B cell (primary cell): ENCODE results near the gene FKBP10. TPM values are rescaled to one million over a fixed set of nuclear protein-coding genes. Genes with fewer than 3 reads are reported as not detected.
"Not testable (repeated sequence)": the region's sequence is repeated elsewhere in the genome, so short reads cannot be mapped to it uniquely, and the experiment has no call there.

Source experiments
- ATAC-seq: fragments of 200-7000 bp; cut with Tn5 transposase; one replicate; pipeline ENCODE4 v1.10.0; 2021; ENCODE audit warnings: low read depth, mild to moderate bottlenecking, moderate number of reproducible peaks, moderate library complexity
- CTCF ChIA-PET: fragments of 350-600 bp; sonication (Branson Sonifier 250); formaldehyde crosslinking; loops from one replicate; lab custom pipeline; 2021; ENCODE audit warnings: antibody characterized with exemption, inconsistent platforms; lab: Charles Lee
- POLR2A ChIA-PET: fragments of 350-600 bp; sonication (Branson Sonifier 250); formaldehyde crosslinking; loops from one replicate; lab custom pipeline; 2021; ENCODE audit warnings: antibody characterized with exemption; lab: Charles Lee
- DNase-seq: peaks from one replicate; pipeline ENCODE4 v3.0.0; 2013
- H2AFZ ChIP-seq: 2 replicates; pipeline ENCODE4 v1.6.1; 2012; ENCODE audit warnings: mild to moderate bottlenecking, low read depth, low read length; ENCODE audit not compliant: insufficient read depth, poor library complexity, severe bottlenecking
- H3K27ac ChIP-seq, 2 donors: 1 replicate in 1 of 2; 2 replicates in 1 of 2; pipeline ENCODE4 v1.5.1; 2012 to 2013; ENCODE audit warnings: low read length in 2 of 2, mild to moderate bottlenecking in 2 of 2, moderate library complexity in 1 of 2
- H3K27me3 ChIP-seq, 4 experiments: fragments of 200-600 bp in 1 of 4; sonication (generic) in 1 of 4; replicated peaks in 1 of 4; 1 replicate in 2 of 4; 2 replicates in 2 of 4; pipeline versions ENCODE4 v1.6.1 to v1.7.0; 2013 to 2016; ENCODE audit warnings: low read length in 3 of 4, mild to moderate bottlenecking in 2 of 4, mixed read lengths in 1 of 4, moderate library complexity in 1 of 4; ENCODE audit not compliant: insufficient read depth in 4 of 4, control insufficient read depth in 3 of 4; ENCODE audit errors: control extremely low read depth in 1 of 4
- H3K36me3 ChIP-seq, 2 experiments: replicated peaks in 1 of 2; 1 replicate in 1 of 2; 2 replicates in 1 of 2; pipeline versions ENCODE4 v1.6.1 to v1.7.1; 2013; ENCODE audit warnings: low read length in 1 of 2; ENCODE audit not compliant: insufficient read depth in 2 of 2, control insufficient read depth in 1 of 2; ENCODE audit errors: control extremely low read depth in 1 of 2, extremely low read depth in 1 of 2
- H3K4me1 ChIP-seq, 2 donors: fragments of 200-600 bp in 1 of 2; sonication (generic) in 1 of 2; 1 replicate in 1 of 2; 2 replicates in 1 of 2; pipeline versions ENCODE4 v1.5.1 to v1.6.1; 2013 to 2017; ENCODE audit warnings: low read length in 2 of 2; ENCODE audit not compliant: control insufficient read depth in 2 of 2, insufficient read depth in 2 of 2
- H3K4me2 ChIP-seq: replicated peaks from 2 replicates; pipeline ENCODE3; 2012; ENCODE audit warnings: mild to moderate bottlenecking, low read depth, low read length; ENCODE audit not compliant: poor library complexity, severe bottlenecking
- H3K4me3 ChIP-seq, 5 experiments: fragments of 200-600 bp in 1 of 5; sonication (generic) in 1 of 5; 1 replicate in 3 of 5; 2 replicates in 2 of 5; pipeline versions ENCODE4 v1.5.1 to v1.7.0; 2011 to 2016; ENCODE audit warnings: low read length in 4 of 5, mild to moderate bottlenecking in 4 of 5, low read depth in 2 of 5, control low read depth in 1 of 5, moderate library complexity in 1 of 5; ENCODE audit not compliant: insufficient read depth in 1 of 5; ENCODE audit errors: control extremely low read depth in 1 of 5, extremely low read depth in 1 of 5
- H3K79me2 ChIP-seq: fragments of 200-600 bp; sonication (generic); one replicate; pipeline ENCODE4 v1.6.0; 2016; ENCODE audit warnings: low read length; ENCODE audit not compliant: control insufficient read depth, insufficient read depth
- H3K9ac ChIP-seq: fragments of 200-600 bp; sonication (generic); 2 replicates; pipeline ENCODE4 v1.6.1; 2017; ENCODE audit warnings: mild to moderate bottlenecking, low read length, moderate library complexity
- H3K9me3 ChIP-seq, 3 donors: one replicate each; pipeline versions ENCODE4 v1.6.1 to v1.7.1; 2013; ENCODE audit warnings: low read length in 2 of 3; ENCODE audit not compliant: control insufficient read depth in 2 of 3, insufficient read depth in 1 of 3; ENCODE audit errors: control extremely low read depth in 1 of 3
- H4K20me1 ChIP-seq: 2 replicates; pipeline ENCODE4 v1.6.0; 2012; ENCODE audit warnings: mild to moderate bottlenecking, low read length; ENCODE audit not compliant: insufficient read depth, control insufficient read depth, poor library complexity, severe bottlenecking
- H3K27ac Mint-ChIP-seq: one replicate; pipeline ENCODE4 v1.8.0; 2021; ENCODE audit warnings: mixed read lengths
- H3K27me3 Mint-ChIP-seq: one replicate; pipeline ENCODE4 v1.8.0; 2021; ENCODE audit warnings: mixed read lengths
- H3K4me1 Mint-ChIP-seq: one replicate; pipeline ENCODE4 v1.8.0; 2021; ENCODE audit warnings: mixed read lengths
- H3K4me3 Mint-ChIP-seq: one replicate; pipeline ENCODE4 v1.8.0; 2021; ENCODE audit warnings: mixed read lengths
- H3K9me3 Mint-ChIP-seq: one replicate; pipeline ENCODE4 v1.8.0; 2022; ENCODE audit warnings: mixed read lengths; ENCODE audit not compliant: insufficient read depth
- CTCF ChIP-seq: fragments of 200-600 bp; IDR thresholded peaks from one replicate; pipeline ENCODE4 v1.8.0; 2022; ENCODE audit warnings: antibody characterized with exemption, mild to moderate bottlenecking
- EZH2 ChIP-seq: IDR thresholded peaks from 2 replicates; pipeline ENCODE4 v1.6.1; 2012; ENCODE audit warnings: borderline replicate concordance, low read depth, mild to moderate bottlenecking, moderate library complexity, low read length; ENCODE audit not compliant: insufficient read depth, poor library complexity, severe bottlenecking
- WGBS: methylation state at CpG from one replicate; pipeline ENCODE4 v1.1.5; 2013; ENCODE audit warnings: missing lambda C conversion rate; ENCODE audit not compliant: insufficient coverage; 5-methylcytosine and 5-hydroxymethylcytosine counted together
- intact Hi-C: fragments of 100-400 bp; cut with micrococcal nuclease; formaldehyde crosslinking; loops from one replicate; pipeline ENCODE4 v1.10.0; 2022
- polyA plus RNA-seq: library from polyadenylated mRNA; depleted of rRNA; stranded (reverse); fragments of >200 nt; gene quantifications from 2 replicates; pipeline ENCODE4 v1.2.3, GENCODE V29; 2012
- total RNA-seq, 2 donors: library from RNA; stranded (reverse); fragments of 120-200 nt in 1 of 2; gene quantifications; 1 replicate in 1 of 2; 2 replicates in 1 of 2; pipeline versions ENCODE4 v1.2.3 to v1.2.4, GENCODE V29; 2013 to 2022

The FKBP10 gene
- total and polyA plus RNA-seq, 2 donors (not counting 1 experiment from before 2014, with no cell fraction given) = 0.21 to 0.34 TPM

GRCh38 chr17:41837761-41838538, 25.1 kb downstream of the FKBP10 start, which contains the start of gene KLHL10:
Gene KLHL10 (plus strand): TSS chr17:41837825. CDS start chr17:41837933, 108 bp downstream.
- Mint-ChIP-seq H3K9me3 (no peaks in the 10 kb centered on the region), H3K4me3 (peak within 1 kb of the TSS; percentile 92), H3K27ac (no peak within 1 kb of the TSS), H3K4me1 (peaks cover 13% of the 10 kb centered on the region), H3K27me3 (no peaks in the 10 kb centered on the region)
- H4K20me1 ChIP-seq = no peaks in the 10 kb centered on the region
- H3K9ac ChIP-seq = peak within 1 kb of the TSS; percentile 88
- H3K27me3 ChIP-seq = peaks cover 0 to 13% (median 0%) of the 10 kb centered on the region in 4 experiments
- H3K4me1 ChIP-seq = peaks cover 12 to 14% of the 10 kb centered on the region in 2 donors
- no peak within 1 kb of the TSS for H3K27ac ChIP-seq
- DNase-seq (no peak), ATAC-seq (no peak)
- WGBS = 90% methylated on average over 13 of the region's 15 CpGs
- H3K79me2 ChIP-seq = peaks cover 7% of the 10 kb centered on the region
- no peaks in the 10 kb centered on the region for H3K9me3 ChIP-seq
- H2AFZ ChIP-seq = peak within 1 kb of the TSS; percentile 97
- H3K4me3 ChIP-seq = peak within 1 kb of the TSS in 4 of 5 experiments; percentile 62 to 80 (median 70)
- CTCF ChIA-PET = interaction anchor here (1.2 to 1.3 kb wide), 2 partner anchors 26 to 189 kb away, joined by 3 to 5 read pairs; partner anchors contain the start of gene P3H4
- intact Hi-C loops = no loop called here
- POLR2A ChIA-PET = no interaction called here
- H3K36me3 ChIP-seq = peaks cover 0 to 5% of the 10 kb centered on the region in 2 experiments
- TF ChIP-seq EZH2 = no peak
- no peak for TF ChIP-seq CTCF
- H3K4me2 ChIP-seq = peak within 1 kb of the TSS; percentile 90

GRCh38 chr17:41839448-41839847, 26.6 kb downstream of the FKBP10 start:
- DNase-seq, H3K36me3 ChIP-seq, H3K4me3 ChIP-seq, H3K27ac Mint-ChIP-seq, ATAC-seq, H3K9me3 Mint-ChIP-seq, CTCF ChIA-PET, H3K27ac ChIP-seq, H4K20me1 ChIP-seq, H3K9me3 ChIP-seq, H3K79me2 ChIP-seq, POLR2A ChIA-PET, H3K4me3 Mint-ChIP-seq, H3K27me3 Mint-ChIP-seq, intact Hi-C loops, H3K4me2 ChIP-seq, H3K9ac ChIP-seq, H2AFZ ChIP-seq: not testable (repeated sequence)
- Histone ChIP-seq H3K4me1 (peaks cover 12 to 14% of the 10 kb centered on the region in 2 donors), H3K27me3 (peaks cover 0 to 13% (median 0%) of the 10 kb centered on the region in 4 experiments)
- peaks cover 13% of the 10 kb centered on the region for H3K4me1 Mint-ChIP-seq
- WGBS = no CpG with 5 or more reads among the region's 2 CpGs

- H3K4me1 Mint-ChIP-seq, H3K36me3 ChIP-seq, H3K27ac ChIP-seq, CTCF ChIA-PET, POLR2A ChIA-PET, H3K4me2 ChIP-seq, H3K27me3 Mint-ChIP-seq, H2AFZ ChIP-seq, H4K20me1 ChIP-seq, ATAC-seq, H3K4me1 ChIP-seq, H3K9me3 ChIP-seq, H3K9me3 Mint-ChIP-seq, H3K9ac ChIP-seq, H3K27ac Mint-ChIP-seq, H3K4me3 Mint-ChIP-seq, DNase-seq, H3K4me3 ChIP-seq, intact Hi-C loops, H3K79me2 ChIP-seq: not testable (repeated sequence)
- peaks cover 0 to 13% (median 0%) of the 10 kb centered on the region in 4 experiments for H3K27me3 ChIP-seq
- 89% methylated on average over 3 of the region's 6 CpGs for WGBS
Measured at GRCh38 chr17:41840781-41841180, 28.0 kb downstream of the FKBP10 start.
